GM12878 (cell line): ENCODE results near the gene SPTBN1. TPM values are rescaled to one million over a fixed set of nuclear protein-coding genes. Genes with fewer than 3 reads are reported as not detected.

Experiments
- ATAC-seq: fragments of 200-7000 bp; cut with Tn5 transposase; 3 replicates; pipeline ENCODE4 v1.9.1; 2020; ENCODE audit warnings: mild to moderate bottlenecking, moderate library complexity
- BruUV-seq: library from RNA; stranded (reverse); fragments of 400-500 nt; replicated peaks from 2 replicates; lab custom pipeline; 2021; lab: Mats Ljungman, UMichigan
- CTCF ChIA-PET: fragments of 300-600 bp; sonication (Branson Sonifier 250); formaldehyde crosslinking; extraction: SDS; loops from one replicate; lab custom pipeline; 2021; ENCODE audit warnings: inconsistent platforms; lab: Yijun Ruan, JAX
- POLR2A ChIA-PET: fragments of 350-600 bp; formaldehyde crosslinking; extraction: SDS; loops from one replicate; lab custom pipeline; 2021; ENCODE audit warnings: inconsistent platforms; lab: Charles Lee
- RAD21 ChIA-PET: fragments of 300-600 bp; sonication (Branson Sonifier 250); formaldehyde crosslinking; loops from one replicate; lab custom pipeline; 2023; ENCODE audit warnings: antibody characterized with exemption; ENCODE audit not compliant: unreplicated experiment; lab: Charles Lee
- SMC1A ChIA-PET: fragments of 300-600 bp; sonication (Branson Sonifier 250); formaldehyde crosslinking; loops from one replicate; lab custom pipeline; 2023; ENCODE audit not compliant: unreplicated experiment, uncharacterized antibody; lab: Charles Lee
- DNase-seq: peaks from one replicate; pipeline ENCODE4 v3.0.0-alpha.2; 2011; ENCODE audit warnings: low read depth, low spot score
- FAIRE-seq: peaks from 3 replicates; lab custom pipeline; 2011; peaks lifted over from hg19 to GRCh38; lab: Jason Lieb, UNC
- H2AFZ ChIP-seq: 2 replicates; pipeline ENCODE4 v1.6.0; 2011; ENCODE audit warnings: low read depth, low read length, control low read depth; ENCODE audit not compliant: control insufficient read depth
- H3K27ac ChIP-seq: 2 replicates; pipeline ENCODE4 v1.5.1; 2011; ENCODE audit warnings: control low read depth; ENCODE audit not compliant: control insufficient read depth, insufficient read depth
- H3K27me3 ChIP-seq, 2 experiments: replicated peaks in 1 of 2; 2 replicates each; pipeline versions ENCODE4 v1.6.0 to v1.6.1; 2011; ENCODE audit warnings: low read length in 1 of 2; ENCODE audit not compliant: control insufficient read depth in 2 of 2, insufficient read depth in 2 of 2
- H3K36me3 ChIP-seq, 2 experiments: 2 replicates each; pipeline ENCODE4 v1.5.1; 2011; ENCODE audit warnings: low read length in 1 of 2; ENCODE audit not compliant: control insufficient read depth in 2 of 2, insufficient read depth in 2 of 2
- H3K4me1 ChIP-seq: 2 replicates; pipeline ENCODE4 v1.6.1; 2011; ENCODE audit warnings: mild to moderate bottlenecking, low read length, moderate library complexity, mixed read lengths; ENCODE audit not compliant: control insufficient read depth, insufficient read depth
- H3K4me2 ChIP-seq: 2 replicates; pipeline ENCODE4 v1.6.0; 2011; ENCODE audit warnings: control low read depth; ENCODE audit not compliant: control insufficient read depth, insufficient read depth
- H3K4me3 ChIP-seq: fragments of 200-600 bp; sonication (generic); 2 replicates; pipeline ENCODE4 v1.5.1; 2016
- H3K79me2 ChIP-seq: 2 replicates; pipeline ENCODE4 v1.6.0; 2011; ENCODE audit warnings: low read length; ENCODE audit not compliant: control insufficient read depth, insufficient read depth
- H3K9ac ChIP-seq: 2 replicates; pipeline ENCODE4 v1.8.0; 2011; ENCODE audit warnings: low read length, control low read depth, mixed read lengths; ENCODE audit not compliant: control insufficient read depth, insufficient read depth
- H3K9me3 ChIP-seq: replicated peaks from 3 replicates; pipeline ENCODE4 v1.5.1; 2011; ENCODE audit warnings: mild to moderate bottlenecking, low read length; ENCODE audit not compliant: control insufficient read depth, insufficient read depth
- H4K20me1 ChIP-seq: 2 replicates; pipeline ENCODE4 v1.6.0; 2011; ENCODE audit not compliant: control insufficient read depth, insufficient read depth
- ASH2L ChIP-seq: fragments of 300-600, 200-600 bp; sonication (generic); IDR thresholded peaks from 2 replicates; pipeline ENCODE4 v1.6.1; 2017; ENCODE audit warnings: low read depth, mild to moderate bottlenecking, borderline replicate concordance
- ATF7 ChIP-seq: fragments of 450-650 bp; IDR thresholded peaks from 2 replicates; pipeline ENCODE4 v1.6.1; 2016; ENCODE audit warnings: low read depth, mild to moderate bottlenecking
- CEBPB ChIP-seq, 2 experiments: fragments of 150-350 bp in 1 of 2; IDR thresholded peaks; 2 replicates each; pipeline ENCODE4 v1.6.1; 2012 to 2014; ENCODE audit warnings: low read depth in 2 of 2, low read length in 2 of 2, borderline replicate concordance in 1 of 2, inconsistent platforms in 1 of 2
- GATAD2B ChIP-seq: fragments of 450-650 bp; conservative IDR thresholded peaks from 2 replicates; pipeline ENCODE4 v1.6.1; 2017; ENCODE audit warnings: low read depth, mild to moderate bottlenecking, moderate library complexity
- HCFC1 ChIP-seq: fragments of 150-350 bp; IDR thresholded peaks from 2 replicates; pipeline ENCODE4 v1.6.1; 2014; ENCODE audit warnings: low read length
- HDAC6 ChIP-seq: fragments of 200-600 bp; sonication (generic); IDR thresholded peaks from one replicate; pipeline ENCODE4 v1.8.0; 2017; ENCODE audit warnings: antibody characterized with exemption; ENCODE audit not compliant: unreplicated experiment
- IRF4 ChIP-seq: IDR thresholded peaks from 2 replicates; pipeline ENCODE4 v1.6.1; 2011; ENCODE audit warnings: low read depth, low read length
- KDM1A ChIP-seq: fragments of 200-600 bp; sonication (generic); IDR thresholded peaks from 2 replicates; pipeline ENCODE4 v1.6.1; 2016; ENCODE audit warnings: borderline replicate concordance
- RCOR1 ChIP-seq: conservative IDR thresholded peaks from 2 replicates; pipeline ENCODE4 v1.6.1; 2012; ENCODE audit warnings: low read depth, low read length, improper control_type of control experiment
- RELA ChIP-seq: fragments of 450-650 bp; IDR thresholded peaks from 2 replicates; pipeline ENCODE4 v1.8.0; 2014; ENCODE audit warnings: borderline replicate concordance; ENCODE audit not compliant: partially characterized antibody
- WGBS: methylation state at CpG from one replicate; pipeline ENCODE4 v1.1.6; 2016; ENCODE audit warnings: low lambda C conversion rate; ENCODE audit not compliant: insufficient replicate concordance, insufficient coverage; ENCODE audit errors: missing lambda C conversion rate; 5-methylcytosine and 5-hydroxymethylcytosine counted together
- in situ Hi-C: fragments of 300-500 bp; cut with MboI; formaldehyde crosslinking; loops from 9 replicates; pipeline ENCODE4 v1.14.3; 2018; ENCODE audit warnings: mixed read lengths
- intact Hi-C: fragments of 100-400 bp; cut with micrococcal nuclease; formaldehyde crosslinking; loops from one replicate; pipeline ENCODE4 v1.14.2; 2022; ENCODE audit not compliant: unreplicated experiment
- polyA plus RNA-seq, 11 experiments: library from polyadenylated mRNA; depleted of rRNA in 4 of 11; unstranded in 6 of 11; stranded (reverse) in 5 of 11; fragments of >200 nt; fragmentation: Nextera tagmentation in 4 of 11; fragmentation: Illumina TruSeq in 1 of 11; extraction: Ambion mirVana in 4 of 11; extraction: Trizol in 1 of 11; gene quantifications; 1 replicate in 1 of 11; 2 replicates in 10 of 11; pipeline versions ENCODE4 v1.2.1 to v1.2.3, GENCODE V29; 2011 to 2016; ENCODE audit warnings: inconsistent platforms in 2 of 11, missing spikeins in 2 of 11, low read depth in 1 of 11
- total RNA-seq, 4 experiments: library from RNA; depleted of rRNA in 3 of 4; stranded (reverse); fragments of >200 nt in 3 of 4; fragmentation: Illumina TruSeq in 1 of 4; extraction: Trizol in 1 of 4; gene quantifications; 2 replicates each; pipeline versions ENCODE4 v1.2.1 to v1.2.3, GENCODE V29; 2013 to 2021

SPTBN1 gene
- total and polyA plus RNA-seq, 10 of the 15 experiments (the other 5 are each of a cell fraction or from before 2014, with no cell fraction given): 20.6 to 154 (median 76.7) TPM

GRCh38 chr2:54477896-54478295 lies 21.8 kb downstream of the SPTBN1 start:
- no peak overlapping the region for H2AFZ ChIP-seq
- BruUV-seq: no TSS peak
- no peaks in the 10 kb centered on the region for H3K79me2 ChIP-seq
- H3K9ac ChIP-seq: no peak overlapping the region
- intact Hi-C loops: no loop called here
- WGBS: 76% methylated on average over 4 of the region's 4 CpGs
- ChIA-PET SMC1A (interaction anchor here (1.0 kb wide), 1 partner anchor 9 kb away, joined by 3 read pairs; no protein-coding TSS in a partner anchor), POLR2A (no interaction called here), RAD21 (no interaction called here), CTCF (no interaction called here)
- H3K27me3 ChIP-seq: no peaks in the 10 kb centered on the region
- no peak overlapping the region for H3K4me2 ChIP-seq
- H3K9me3 ChIP-seq: no peaks in the 10 kb centered on the region
- no peak for ATAC-seq
- in situ Hi-C loops: no loop called here
- no peak for FAIRE-seq
- DNase-seq: no peak
- no peaks in the 10 kb centered on the region for H3K36me3 ChIP-seq
- no peak overlapping the region for H3K4me3 ChIP-seq
- H4K20me1 ChIP-seq: no peaks in the 10 kb centered on the region
- no peaks in the 10 kb centered on the region for H3K4me1 ChIP-seq
- TF ChIP-seq RCOR1 (no peak), HCFC1 (no peak), GATAD2B (no peak), ASH2L (no peak), KDM1A (no peak), HDAC6 (no peak), IRF4 (no peak), CEBPB (IDR thresholded peaks at IDR 0.05; ENCODE audit: borderline replicate concordance in 1 of 2, low read depth in 2 of 2, low read length in 2 of 2) (no peak), RELA (no peak), ATF7 (no peak)
- H3K27ac ChIP-seq: no peak overlapping the region
